Ovary (tissue), 9 donors: ENCODE data around the gene THSD4. TPM values are rescaled to one million over a fixed set of nuclear protein-coding genes. Genes with fewer than 3 reads are reported as not detected.
"Not testable (repeated sequence)": the region's sequence is repeated elsewhere in the genome, so short reads cannot be mapped to it uniquely, and the experiment has no call there.

Experiments
- DNase-seq, 5 donors: peaks; one replicate each; pipeline ENCODE4 v3.0.0-alpha.2; 2019 to 2020
- H3K27ac ChIP-seq, 2 donors: fragments of 200-600 bp; one replicate each; pipeline versions ENCODE4 v1.5.1 to v1.8.0; 2019 to 2022
- H3K27me3 ChIP-seq: fragments of 200-600 bp; one replicate; pipeline ENCODE4 v1.8.0; 2022
- H3K36me3 ChIP-seq: fragments of 200-600 bp; sonication (generic); one replicate; pipeline ENCODE4 v1.5.1; 2019
- H3K4me1 ChIP-seq: one replicate; pipeline ENCODE4 v1.8.1; 2013; ENCODE audit warnings: mild to moderate bottlenecking, moderate library complexity; ENCODE audit not compliant: insufficient read depth
- H3K4me3 ChIP-seq: fragments of 200-600 bp; sonication (generic); one replicate; pipeline ENCODE4 v1.5.1; 2017
- H3K9me3 ChIP-seq, 2 donors: fragments of 200-600 bp in 1 of 2; sonication (generic) in 1 of 2; one replicate each; pipeline versions ENCODE4 v1.5.1 to v1.8.1; 2013 to 2019; ENCODE audit warnings: mild to moderate bottlenecking in 1 of 2, moderate library complexity in 1 of 2
- EP300 ChIP-seq: sonication (generic); formaldehyde crosslinking; IDR thresholded peaks from one replicate; pipeline ENCODE4 v1.6.1; 2017; ENCODE audit warnings: antibody characterized with exemption
- POLR2A ChIP-seq: fragments of 450-650 bp; IDR thresholded peaks from one replicate; pipeline ENCODE4 v1.6.1; 2017; ENCODE audit warnings: antibody characterized with exemption, mild to moderate bottlenecking, moderate library complexity
- WGBS, 3 donors: extraction: QIAGEN DNeasy Blood & Tissue Kit in 1 of 3; methylation state at CpG; one replicate each; pipeline versions ENCODE4 v1.1.5 to v1.1.7; 2013 to 2017; 5-methylcytosine and 5-hydroxymethylcytosine counted together
- intact Hi-C, 4 donors: fragments of 100-400 bp; cut with DNase I; formaldehyde crosslinking; loops; one replicate each; pipeline versions ENCODE4 v1.11.0 to v1.15.1; 2022 to 2023
- polyA plus RNA-seq, 2 donors: library from polyadenylated mRNA; stranded (reverse); fragments of 200-250 nt in 1 of 2; fragments of 350-450 nt in 1 of 2; fragmentation: Illumina TruSeq in 1 of 2; extraction: RNeasy Lipid Tissue Mini Kit (QIAGEN cat#74804) in 1 of 2; gene quantifications; one replicate each; pipeline ENCODE4 v1.2.3, GENCODE V29; 2013 to 2014
- total RNA-seq, 7 donors: library from RNA; depleted of rRNA in 2 of 7; stranded (reverse); fragments of >200 nt in 2 of 7; fragmentation: NEBNext Ultra II Directional in 3 of 7; extraction: Animal tissue kit (Norgen Biotek cat#: 25700) in 3 of 7; gene quantifications; one replicate each; pipeline versions ENCODE4 v1.1.0 to v1.2.4, GENCODE V29; 2016 to 2023
- TF ChIP-seq, protein P1 (sequence below), 3 donors: fragments of 450-650 bp in 2 of 3; fragments of 200-600 bp in 1 of 3; IDR thresholded peaks; one replicate each; pipeline versions ENCODE4 v1.5.1 to v1.8.0; 2016 to 2022; ENCODE audit warnings: antibody characterized with exemption in 3 of 3, mild to moderate bottlenecking in 1 of 3
- donor health status: DM: no; HTN: no; CAD: no; lungs with moderate emphysema.
- donor health status: DM: no; HTN: no; CAD: no.
- donor health status: Bipolar disorder and iron deficiency.
- donor health status: DM: yes; HTN: yes; CAD: no.
- donor health status: DM: no; HTN: no; CAD: no.
- donor health status: DM: yes; HTN: yes; CAD: no.

THSD4 gene
- total and polyA plus RNA-seq, 9 donors: 3.2 to 53.4 (median 13.5) TPM

DNA sequence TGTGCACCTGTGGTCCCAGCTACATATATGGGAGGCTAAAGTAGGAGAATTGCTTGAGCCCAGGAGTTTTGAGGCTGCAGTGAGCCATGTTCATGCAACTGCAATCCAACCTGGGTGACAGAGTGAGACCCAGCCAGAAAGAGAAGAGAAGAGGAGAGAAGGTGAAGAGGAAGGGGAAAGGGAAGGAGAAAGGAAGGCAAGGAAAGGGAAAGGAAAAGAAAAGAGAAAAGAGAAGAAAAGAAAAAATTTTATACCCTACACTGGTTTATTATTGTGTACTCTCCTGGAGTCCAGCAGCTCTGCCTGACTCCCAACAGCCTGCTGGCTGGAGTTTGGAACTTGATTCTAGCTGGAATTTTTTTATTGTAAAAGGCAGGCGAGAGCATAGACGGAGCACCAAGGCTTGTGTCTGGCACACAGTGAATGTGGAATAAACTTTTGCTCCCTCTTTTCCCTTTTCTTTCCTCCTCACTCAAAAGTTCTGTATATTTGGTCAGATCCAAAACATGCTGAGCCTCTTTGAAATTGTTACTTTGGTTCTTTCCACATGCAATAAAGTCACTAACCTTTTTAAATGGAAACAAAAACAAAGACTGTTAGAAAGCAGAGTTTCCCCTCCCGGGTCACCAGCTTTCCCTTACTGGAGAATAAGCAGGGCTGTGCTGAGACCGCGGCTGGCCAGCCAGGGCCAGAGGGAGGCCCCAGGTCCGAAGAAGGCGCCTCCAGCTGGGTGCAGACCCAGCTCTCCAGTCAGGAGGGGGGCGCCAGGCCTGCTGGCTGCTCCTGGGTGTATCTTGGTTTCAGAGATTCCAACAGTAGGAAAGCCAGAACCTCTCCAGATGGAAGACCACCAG lies 9.9 kb downstream of the THSD4 start:
- no peaks in the 10 kb centered on the region for H3K9me3 ChIP-seq
- peak overlapping the region in 1 of 2 donors; percentile 60 for H3K27ac ChIP-seq
- H3K36me3 ChIP-seq: no peaks in the 10 kb centered on the region
- TF ChIP-seq EP300 (no peak), POLR2A (no peak)
- TF ChIP-seq, protein P1, sequence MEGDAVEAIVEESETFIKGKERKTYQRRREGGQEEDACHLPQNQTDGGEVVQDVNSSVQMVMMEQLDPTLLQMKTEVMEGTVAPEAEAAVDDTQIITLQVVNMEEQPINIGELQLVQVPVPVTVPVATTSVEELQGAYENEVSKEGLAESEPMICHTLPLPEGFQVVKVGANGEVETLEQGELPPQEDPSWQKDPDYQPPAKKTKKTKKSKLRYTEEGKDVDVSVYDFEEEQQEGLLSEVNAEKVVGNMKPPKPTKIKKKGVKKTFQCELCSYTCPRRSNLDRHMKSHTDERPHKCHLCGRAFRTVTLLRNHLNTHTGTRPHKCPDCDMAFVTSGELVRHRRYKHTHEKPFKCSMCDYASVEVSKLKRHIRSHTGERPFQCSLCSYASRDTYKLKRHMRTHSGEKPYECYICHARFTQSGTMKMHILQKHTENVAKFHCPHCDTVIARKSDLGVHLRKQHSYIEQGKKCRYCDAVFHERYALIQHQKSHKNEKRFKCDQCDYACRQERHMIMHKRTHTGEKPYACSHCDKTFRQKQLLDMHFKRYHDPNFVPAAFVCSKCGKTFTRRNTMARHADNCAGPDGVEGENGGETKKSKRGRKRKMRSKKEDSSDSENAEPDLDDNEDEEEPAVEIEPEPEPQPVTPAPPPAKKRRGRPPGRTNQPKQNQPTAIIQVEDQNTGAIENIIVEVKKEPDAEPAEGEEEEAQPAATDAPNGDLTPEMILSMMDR (IDR thresholded peaks at IDR 0.05): no peak
- no peak overlapping the region for H3K4me3 ChIP-seq
- H3K27me3 ChIP-seq: no peaks in the 10 kb centered on the region
- DNase-seq: peak in 2 of 5 donors; percentile 39 to 62
- H3K4me1 ChIP-seq: peaks cover 7% of the 10 kb centered on the region
- WGBS, 3 donors: 5 to 14% (median 12%) methylated on average over 8 of the region's 8 CpGs
- intact Hi-C loops: no loop called here

DNA sequence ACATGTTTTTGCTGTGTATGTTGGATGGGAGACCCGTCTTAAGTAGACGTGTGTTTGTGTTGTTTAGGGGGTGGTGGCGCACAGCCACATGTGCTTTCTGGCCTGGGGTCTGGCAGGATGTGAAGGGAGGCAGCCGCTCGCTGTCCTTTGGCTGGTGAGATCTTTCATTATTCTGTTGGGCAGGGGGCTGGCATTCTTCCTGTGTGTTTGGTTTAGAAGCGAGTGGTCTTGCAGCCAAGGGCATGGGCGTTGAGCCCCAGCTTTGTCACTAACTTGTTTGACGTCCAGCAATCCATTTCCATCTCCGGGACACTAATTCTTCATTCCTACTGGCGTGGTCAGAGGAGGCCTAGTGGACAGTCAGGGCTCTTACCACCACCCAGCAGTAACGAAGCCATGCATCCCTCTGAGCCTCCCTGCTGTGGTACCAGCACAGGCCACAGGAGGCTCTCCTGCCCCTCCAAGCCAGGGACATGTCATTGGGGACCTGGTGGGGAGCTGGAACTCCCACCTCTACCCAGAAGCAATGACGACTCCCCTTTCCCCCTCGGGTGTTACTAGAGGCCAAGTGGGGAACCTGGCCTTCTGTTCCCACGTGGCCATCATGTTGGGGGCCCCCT lies 10.7 kb downstream of the THSD4 start:
- 72 to 80% (median 79%) methylated on average over 14 of the region's 14 CpGs for WGBS, 3 donors
- H3K36me3 ChIP-seq: no peaks in the 10 kb centered on the region
- TF ChIP-seq, protein P1 (IDR thresholded peaks at IDR 0.05): no peak
- no peak for TF ChIP-seq POLR2A
- TF ChIP-seq EP300: no peak
- H3K4me1 ChIP-seq: peaks cover 7% of the 10 kb centered on the region
- peak overlapping the region in 1 of 2 donors; percentile 60 for H3K27ac ChIP-seq
- no peak for DNase-seq
- no peaks in the 10 kb centered on the region for H3K9me3 ChIP-seq
- intact Hi-C loops: no loop called here
- no peaks in the 10 kb centered on the region for H3K27me3 ChIP-seq
- no peak overlapping the region for H3K4me3 ChIP-seq

DNA sequence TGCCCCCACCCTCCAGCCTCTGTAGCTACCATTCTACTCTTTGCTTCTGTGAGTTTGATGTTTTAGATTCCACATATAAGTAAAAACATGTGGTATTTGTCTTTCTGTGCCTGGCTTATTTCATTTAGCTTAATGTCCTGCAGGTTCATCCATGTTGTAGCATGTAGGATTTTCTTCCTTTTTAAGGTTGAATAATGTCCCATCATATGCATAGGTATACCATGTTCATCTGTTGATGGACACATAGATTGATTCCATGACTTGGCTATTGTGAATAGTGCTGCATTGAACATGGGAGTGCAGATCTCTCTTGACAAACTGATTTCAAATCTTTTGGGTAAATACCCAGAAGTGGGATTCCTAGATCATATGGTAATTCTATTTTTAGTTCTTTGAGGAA lies 11.8 kb downstream of the THSD4 start:
- H3K4me3 ChIP-seq: no peak overlapping the region
- H3K36me3 ChIP-seq: no peaks in the 10 kb centered on the region
- H3K27ac ChIP-seq: no peak overlapping the region
- peaks cover 7% of the 10 kb centered on the region for H3K4me1 ChIP-seq
- no peaks in the 10 kb centered on the region for H3K9me3 ChIP-seq
- TF ChIP-seq EP300: no peak
- TF ChIP-seq, protein P1 (IDR thresholded peaks at IDR 0.05): no peak
- no peak for TF ChIP-seq POLR2A
- intact Hi-C loops: no loop called here
- DNase-seq: no peak
- no peaks in the 10 kb centered on the region for H3K27me3 ChIP-seq

DNA sequence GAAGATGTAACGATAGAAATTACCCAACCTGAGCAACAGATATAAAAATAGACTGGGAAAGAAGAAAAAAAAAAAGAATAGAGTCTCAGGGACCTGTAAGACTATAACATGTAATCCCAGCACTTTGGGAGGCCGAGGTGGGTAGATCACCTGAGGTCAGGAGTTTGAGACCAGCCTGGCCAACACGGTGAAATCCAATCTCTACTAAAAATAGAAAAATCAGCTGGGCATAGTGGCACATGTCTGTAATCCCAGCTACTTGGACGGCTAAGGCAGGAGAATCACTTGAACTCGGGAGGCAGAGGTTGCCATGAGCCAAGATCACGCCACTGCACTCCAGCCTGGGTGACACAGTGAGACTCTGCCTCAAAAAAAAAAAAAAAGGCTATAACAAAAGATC lies 12.9 kb downstream of the THSD4 start:
- H3K27ac ChIP-seq, intact Hi-C loops, H3K4me1 ChIP-seq, H3K4me3 ChIP-seq, DNase-seq, H3K36me3 ChIP-seq, H3K9me3 ChIP-seq, H3K27me3 ChIP-seq: not testable (repeated sequence)
- 90 to 94% (median 93%) methylated on average over 6 of the region's 6 CpGs for WGBS, 3 donors
